Measurements from ENCODE around the gene FBN2.

FBN2 gene

GRCh38 chr5:128572051-128572929 lies 34.2 kb upstream of the FBN2 start:
- H3K9me3 ChIP-seq (ENCODE audit: insufficient read depth, low read length) = no peaks in the 10 kb centered on the region
- no peak overlapping the region for H3K9ac ChIP-seq (ENCODE audit: insufficient read length, low read depth)
- no peak for DNase-seq (ENCODE audit: low read depth, low spot score)
- no peak overlapping the region for H3K4me3 ChIP-seq (ENCODE audit: insufficient read length, low read depth)
- no peaks in the 10 kb centered on the region for H3K36me3 ChIP-seq (ENCODE audit: insufficient read depth, insufficient read length, low read length)
- no peaks in the 10 kb centered on the region for H3K27me3 ChIP-seq (ENCODE audit: insufficient read depth, insufficient read length)
- TF ChIP-seq SUZ12 (IDR thresholded peaks at IDR 0.05; ENCODE audit: extremely low read depth, insufficient read depth, insufficient read length) = no peak
- no peaks in the 10 kb centered on the region for H3K4me1 ChIP-seq (ENCODE audit: insufficient read depth, insufficient read length)

DNA sequence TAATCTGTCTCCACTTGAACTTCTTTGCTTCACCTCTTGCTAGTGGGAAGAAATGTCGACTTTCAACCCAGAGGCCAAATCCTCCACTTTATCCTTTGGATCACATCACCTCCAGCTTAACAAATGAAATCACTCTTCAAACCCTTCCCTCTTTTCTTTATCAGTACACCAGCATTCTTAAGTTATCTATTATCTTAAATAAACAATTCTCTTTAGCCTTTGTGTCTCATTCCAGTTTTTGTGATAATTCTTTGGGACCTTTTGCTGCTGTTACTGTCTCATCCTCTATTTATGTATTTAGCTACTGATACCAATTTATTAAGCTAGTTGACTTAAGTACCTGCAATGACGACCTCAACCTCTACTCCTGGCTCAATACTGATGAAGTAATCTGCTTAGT lies 28.1 kb upstream of the FBN2 start:
- Histone ChIP-seq H3K4me3 (ENCODE audit: insufficient read length, low read depth) (no peak overlapping the region), H3K27me3 (ENCODE audit: insufficient read depth, insufficient read length) (no peaks in the 10 kb centered on the region), H3K4me1 (ENCODE audit: insufficient read depth, insufficient read length) (no peaks in the 10 kb centered on the region), H3K36me3 (ENCODE audit: insufficient read depth, insufficient read length, low read length) (no peaks in the 10 kb centered on the region), H3K9me3 (ENCODE audit: insufficient read depth, low read length) (no peaks in the 10 kb centered on the region), H3K9ac (ENCODE audit: insufficient read length, low read depth) (no peak overlapping the region)
- TF ChIP-seq SUZ12 (IDR thresholded peaks at IDR 0.05; ENCODE audit: extremely low read depth, insufficient read depth, insufficient read length) = no peak
- no peak for TF ChIP-seq ZNF274 (IDR thresholded peaks at IDR 0.05; ENCODE audit: low read depth, low read length)
- no peak for TF ChIP-seq YY1 (IDR thresholded peaks at IDR 0.05; ENCODE audit: insufficient read depth, insufficient read length)
- DNase-seq (ENCODE audit: low read depth, low spot score) = no peak

GRCh38 chr5:128559300-128560297 lies 21.6 kb upstream of the FBN2 start:
- Histone ChIP-seq H3K9me3 (ENCODE audit: insufficient read depth, low read length) (no peaks in the 10 kb centered on the region), H3K9ac (ENCODE audit: insufficient read length, low read depth) (no peak overlapping the region), H3K4me1 (ENCODE audit: insufficient read depth, insufficient read length) (no peaks in the 10 kb centered on the region), H3K4me3 (ENCODE audit: insufficient read length, low read depth) (no peak overlapping the region), H3K27me3 (ENCODE audit: insufficient read depth, insufficient read length) (no peaks in the 10 kb centered on the region), H3K36me3 (ENCODE audit: insufficient read depth, insufficient read length, low read length) (no peaks in the 10 kb centered on the region)
- DNase-seq (ENCODE audit: low read depth, low spot score) = no peak
- no peak for TF ChIP-seq SUZ12 (IDR thresholded peaks at IDR 0.05; ENCODE audit: extremely low read depth, insufficient read depth, insufficient read length)
- no peak for TF ChIP-seq YY1 (IDR thresholded peaks at IDR 0.05; ENCODE audit: insufficient read depth, insufficient read length)
- no peak for TF ChIP-seq ZNF274 (IDR thresholded peaks at IDR 0.05; ENCODE audit: low read depth, low read length)

DNA sequence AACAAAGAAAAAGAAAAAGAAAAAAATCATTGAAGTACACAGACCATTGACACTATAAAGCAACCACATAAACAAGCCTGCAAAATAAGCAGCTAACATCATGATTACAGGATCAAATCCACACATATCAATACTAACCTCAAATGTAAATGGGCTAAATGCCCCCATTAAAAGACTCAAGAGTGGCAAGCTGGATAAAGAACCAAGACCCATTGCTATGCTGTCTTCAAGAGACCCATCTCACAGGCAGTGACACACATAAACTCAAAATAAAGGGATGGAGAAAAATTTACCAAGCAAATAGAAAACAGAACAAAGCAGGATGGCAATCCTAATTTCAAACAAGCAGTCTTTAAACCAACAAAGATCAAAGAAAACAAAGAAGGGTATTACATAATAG lies 15.7 kb upstream of the FBN2 start:
- no peaks in the 10 kb centered on the region for H3K36me3 ChIP-seq (ENCODE audit: insufficient read depth, insufficient read length, low read length)
- no peaks in the 10 kb centered on the region for H3K27me3 ChIP-seq (ENCODE audit: insufficient read depth, insufficient read length)
- no peaks in the 10 kb centered on the region for H3K4me1 ChIP-seq (ENCODE audit: insufficient read depth, insufficient read length)
- TF ChIP-seq YY1 (IDR thresholded peaks at IDR 0.05; ENCODE audit: insufficient read depth, insufficient read length) = no peak
- TF ChIP-seq ZNF274 (IDR thresholded peaks at IDR 0.05; ENCODE audit: low read depth, low read length) = no peak
- TF ChIP-seq SUZ12 (IDR thresholded peaks at IDR 0.05; ENCODE audit: extremely low read depth, insufficient read depth, insufficient read length) = no peak
- H3K9ac ChIP-seq (ENCODE audit: insufficient read length, low read depth) = no peak overlapping the region
- H3K9me3 ChIP-seq (ENCODE audit: insufficient read depth, low read length) = no peaks in the 10 kb centered on the region; the same call in none of the 2 replicates
- DNase-seq (ENCODE audit: low read depth, low spot score) = no peak
- no peak overlapping the region for H3K4me3 ChIP-seq (ENCODE audit: insufficient read length, low read depth)

- no peak for TF ChIP-seq ZNF274 (IDR thresholded peaks at IDR 0.05; ENCODE audit: low read depth, low read length)
- TF ChIP-seq SUZ12 (IDR thresholded peaks at IDR 0.05; ENCODE audit: extremely low read depth, insufficient read depth, insufficient read length) = no peak
- no peak for DNase-seq (ENCODE audit: low read depth, low spot score)
- Histone ChIP-seq H3K27me3 (ENCODE audit: insufficient read depth, insufficient read length) (no peaks in the 10 kb centered on the region), H3K9me3 (ENCODE audit: insufficient read depth, low read length) (no peaks in the 10 kb centered on the region; the same call in none of the 2 replicates), H3K36me3 (ENCODE audit: insufficient read depth, insufficient read length, low read length) (no peaks in the 10 kb centered on the region), H3K9ac (ENCODE audit: insufficient read length, low read depth) (no peak overlapping the region), H3K4me1 (ENCODE audit: insufficient read depth, insufficient read length) (no peaks in the 10 kb centered on the region), H3K4me3 (ENCODE audit: insufficient read length, low read depth) (no peak overlapping the region)
Observed at GRCh38 chr5:128551476-128551875, 13.4 kb upstream of the FBN2 start.

GRCh38 chr5:128549496-128549895 lies 11.5 kb upstream of the FBN2 start:
- no peak for TF ChIP-seq ZNF274 (IDR thresholded peaks at IDR 0.05; ENCODE audit: low read depth, low read length)
- TF ChIP-seq YY1 (IDR thresholded peaks at IDR 0.05; ENCODE audit: insufficient read depth, insufficient read length) = no peak
- TF ChIP-seq SUZ12 (IDR thresholded peaks at IDR 0.05; ENCODE audit: extremely low read depth, insufficient read depth, insufficient read length) = no peak
- Histone ChIP-seq H3K9ac (ENCODE audit: insufficient read length, low read depth) (no peak overlapping the region), H3K4me1 (ENCODE audit: insufficient read depth, insufficient read length) (no peaks in the 10 kb centered on the region), H3K27me3 (ENCODE audit: insufficient read depth, insufficient read length) (no peaks in the 10 kb centered on the region), H3K36me3 (ENCODE audit: insufficient read depth, insufficient read length, low read length) (no peaks in the 10 kb centered on the region), H3K4me3 (ENCODE audit: insufficient read length, low read depth) (no peak overlapping the region), H3K9me3 (ENCODE audit: insufficient read depth, low read length) (peaks cover 2% of the 10 kb centered on the region)
- no peak for DNase-seq (ENCODE audit: low read depth, low spot score)
